WTC11 (cell line): Measurements from ENCODE around the gene RAB8B. TPM values are rescaled to one million over a fixed set of nuclear protein-coding genes. Genes with fewer than 3 reads are reported as not detected.

Experiments used
- ATAC-seq: fragments of 200-7000 bp; cut with Tn5 transposase; 2 replicates; pipeline ENCODE4 v1.10.0; 2021; ENCODE audit warnings: mild to moderate bottlenecking, moderate library complexity
- Bru-seq: library from RNA; stranded (reverse); fragments of 400-500 nt; gene quantifications from one replicate; lab custom pipeline; 2021; lab: Mats Ljungman, UMichigan
- CTCF ChIA-PET: fragments of 300-600 bp; sonication (Branson Sonifier 250); formaldehyde crosslinking; loops from one replicate; lab custom pipeline; 2021; ENCODE audit warnings: antibody characterized with exemption; lab: Charles Lee
- POLR2A ChIA-PET: fragments of 350-600 bp; sonication (Branson Sonifier 250); formaldehyde crosslinking; loops from one replicate; lab custom pipeline; 2021; ENCODE audit warnings: antibody characterized with exemption; lab: Charles Lee
- DNase-seq: peaks from one replicate; pipeline ENCODE4 v3.0.0; 2021; ENCODE audit warnings: low spot score
- H3K27ac Mint-ChIP-seq: 2 replicates; pipeline ENCODE4 v1.8.0; 2021; ENCODE audit warnings: mixed read lengths
- H3K27me3 Mint-ChIP-seq: 2 replicates; pipeline ENCODE4 v1.8.0; 2021; ENCODE audit warnings: low read depth, mild to moderate bottlenecking, moderate library complexity, mixed read lengths
- H3K36me3 Mint-ChIP-seq: 2 replicates; pipeline ENCODE4 v1.8.0; 2021; ENCODE audit warnings: mixed read lengths
- H3K4me1 Mint-ChIP-seq: 2 replicates; pipeline ENCODE4 v1.8.0; 2022; ENCODE audit warnings: mixed read lengths
- H3K4me3 Mint-ChIP-seq: 2 replicates; pipeline ENCODE4 v1.8.0; 2021; ENCODE audit warnings: mild to moderate bottlenecking, moderate library complexity, mixed read lengths
- H3K9me3 Mint-ChIP-seq: 2 replicates; pipeline ENCODE4 v1.8.0; 2021; ENCODE audit warnings: mixed read lengths
- AR ChIP-seq: fragments of 250-450 bp; sonication (Bioruptor Pico); IDR thresholded peaks from 2 replicates; pipeline ENCODE4 v1.9.0; 2021; ENCODE audit warnings: mild to moderate bottlenecking
- CBFB ChIP-seq: sonication (generic); formaldehyde crosslinking; IDR thresholded peaks from 2 replicates; pipeline ENCODE4 v1.8.1; 2022; ENCODE audit warnings: mild to moderate bottlenecking, low read depth, missing genetic modification reagents
- CREM ChIP-seq: sonication (generic); formaldehyde crosslinking; IDR thresholded peaks from 2 replicates; pipeline ENCODE4 v1.8.1; 2022; ENCODE audit warnings: mild to moderate bottlenecking, missing genetic modification reagents, moderate library complexity
- ETV6 ChIP-seq: sonication (generic); formaldehyde crosslinking; IDR thresholded peaks from 2 replicates; pipeline ENCODE4 v1.8.1; 2022; ENCODE audit warnings: mild to moderate bottlenecking, missing genetic modification reagents
- FOXP4 ChIP-seq: sonication (generic); formaldehyde crosslinking; IDR thresholded peaks from 2 replicates; pipeline ENCODE4 v1.8.0; 2022; ENCODE audit warnings: mild to moderate bottlenecking, missing genetic modification reagents
- KAT7 ChIP-seq: sonication (generic); formaldehyde crosslinking; IDR thresholded peaks from 2 replicates; pipeline ENCODE4 v1.8.1; 2023; ENCODE audit warnings: missing genetic modification reagents, mild to moderate bottlenecking, borderline replicate concordance
- NFE2L1 ChIP-seq: sonication (generic); formaldehyde crosslinking; IDR thresholded peaks from 2 replicates; pipeline ENCODE4 v1.8.1; 2023; ENCODE audit warnings: missing genetic modification reagents
- NFYB ChIP-seq: sonication (generic); formaldehyde crosslinking; conservative IDR thresholded peaks from 2 replicates; pipeline ENCODE4 v1.8.0; 2022; ENCODE audit warnings: low read depth, missing genetic modification reagents
- NR2C2 ChIP-seq: sonication (generic); formaldehyde crosslinking; IDR thresholded peaks from 2 replicates; pipeline ENCODE4 v1.8.0; 2022; ENCODE audit warnings: mild to moderate bottlenecking, missing genetic modification reagents
- RORB ChIP-seq: fragments of 250-450 bp; sonication (Bioruptor Pico); IDR thresholded peaks from 2 replicates; pipeline ENCODE4 v1.9.0; 2021; ENCODE audit warnings: mild to moderate bottlenecking
- SOX15 ChIP-seq: fragments of 250-450 bp; sonication (Bioruptor Pico); IDR thresholded peaks from 2 replicates; pipeline ENCODE4 v1.9.0; 2021; ENCODE audit warnings: mild to moderate bottlenecking
- SP1 ChIP-seq: sonication (generic); formaldehyde crosslinking; conservative IDR thresholded peaks from 2 replicates; pipeline ENCODE4 v1.8.1; 2022; ENCODE audit warnings: missing genetic modification reagents
- TCF7 ChIP-seq: sonication (generic); formaldehyde crosslinking; IDR thresholded peaks from 2 replicates; pipeline ENCODE4 v1.8.0; 2022; ENCODE audit warnings: mild to moderate bottlenecking, low read depth, missing genetic modification reagents, moderate library complexity
- ZNF121 ChIP-seq: sonication (generic); formaldehyde crosslinking; IDR thresholded peaks from 2 replicates; pipeline ENCODE4 v1.8.0; 2023; ENCODE audit warnings: missing genetic modification reagents
- ZNF423 ChIP-seq: fragments of 250-450 bp; sonication (Bioruptor Pico); IDR thresholded peaks from 2 replicates; pipeline ENCODE4 v2.1.2; 2022; ENCODE audit warnings: mild to moderate bottlenecking, moderate library complexity
- long read RNA-seq, 3 experiments: library from RNA in 1 of 3; library from capped mRNA in 1 of 3; library from polyadenylated mRNA in 1 of 3; unstranded in 2 of 3; stranded (forward) in 1 of 3; transcript quantifications; one replicate each; pipeline ENCODE4 v2.0.0, GENCODE V29; 2021
- total RNA-seq: library from RNA; stranded (reverse); gene quantifications from 3 replicates; pipeline ENCODE4 v1.2.3, GENCODE V29; 2021
- TF ChIP-seq, protein P1 (sequence below): sonication (generic); formaldehyde crosslinking; IDR thresholded peaks from 2 replicates; pipeline ENCODE4 v1.8.0; 2022; ENCODE audit warnings: mild to moderate bottlenecking, missing genetic modification reagents
- TF ChIP-seq, protein P2 (sequence below): sonication (generic); formaldehyde crosslinking; IDR thresholded peaks from 2 replicates; pipeline ENCODE4 v1.8.0; 2023; ENCODE audit warnings: mild to moderate bottlenecking, missing genetic modification reagents
- TF ChIP-seq, protein P3 (sequence below): fragments of 250-450 bp; sonication (Bioruptor Pico); conservative IDR thresholded peaks from 2 replicates; pipeline ENCODE4 v1.9.0; 2021; ENCODE audit warnings: mild to moderate bottlenecking
- TF ChIP-seq, protein P4 (sequence below): fragments of 250-450 bp; sonication (Bioruptor Pico); IDR thresholded peaks from 2 replicates; pipeline ENCODE4 v1.9.0; 2021; ENCODE audit warnings: moderate library complexity, mild to moderate bottlenecking, inconsistent platforms, borderline replicate concordance

Gene RAB8B
- 30.5 to 34.6 TPM (median 32.5 TPM) in 3 replicates for total RNA-seq
- Bru-seq, nascent RNA: percentile 73 among the genes with signal in this experiment
- long read RNA-seq, experiment 1, full-length matches to known transcripts: 153 of 197 reads
- long read RNA-seq, experiment 1, partial matches to known transcripts: 7 of 197 reads
- long read RNA-seq, experiment 1, other reads (novel, unspliced or antisense): 37 of 197 reads
- long read RNA-seq, experiment 2, full-length matches to known transcripts: 3 of 45 reads
- long read RNA-seq, experiment 2, partial matches to known transcripts: 3 of 45 reads
- long read RNA-seq, experiment 2, other reads (novel, unspliced or antisense): 39 of 45 reads
- long read RNA-seq, experiment 3, full-length matches to known transcripts: 34 of 46 reads
- long read RNA-seq, experiment 3, partial matches to known transcripts: 5 of 46 reads
- long read RNA-seq, experiment 3, other reads (novel, unspliced or antisense): 7 of 46 reads

DNA sequence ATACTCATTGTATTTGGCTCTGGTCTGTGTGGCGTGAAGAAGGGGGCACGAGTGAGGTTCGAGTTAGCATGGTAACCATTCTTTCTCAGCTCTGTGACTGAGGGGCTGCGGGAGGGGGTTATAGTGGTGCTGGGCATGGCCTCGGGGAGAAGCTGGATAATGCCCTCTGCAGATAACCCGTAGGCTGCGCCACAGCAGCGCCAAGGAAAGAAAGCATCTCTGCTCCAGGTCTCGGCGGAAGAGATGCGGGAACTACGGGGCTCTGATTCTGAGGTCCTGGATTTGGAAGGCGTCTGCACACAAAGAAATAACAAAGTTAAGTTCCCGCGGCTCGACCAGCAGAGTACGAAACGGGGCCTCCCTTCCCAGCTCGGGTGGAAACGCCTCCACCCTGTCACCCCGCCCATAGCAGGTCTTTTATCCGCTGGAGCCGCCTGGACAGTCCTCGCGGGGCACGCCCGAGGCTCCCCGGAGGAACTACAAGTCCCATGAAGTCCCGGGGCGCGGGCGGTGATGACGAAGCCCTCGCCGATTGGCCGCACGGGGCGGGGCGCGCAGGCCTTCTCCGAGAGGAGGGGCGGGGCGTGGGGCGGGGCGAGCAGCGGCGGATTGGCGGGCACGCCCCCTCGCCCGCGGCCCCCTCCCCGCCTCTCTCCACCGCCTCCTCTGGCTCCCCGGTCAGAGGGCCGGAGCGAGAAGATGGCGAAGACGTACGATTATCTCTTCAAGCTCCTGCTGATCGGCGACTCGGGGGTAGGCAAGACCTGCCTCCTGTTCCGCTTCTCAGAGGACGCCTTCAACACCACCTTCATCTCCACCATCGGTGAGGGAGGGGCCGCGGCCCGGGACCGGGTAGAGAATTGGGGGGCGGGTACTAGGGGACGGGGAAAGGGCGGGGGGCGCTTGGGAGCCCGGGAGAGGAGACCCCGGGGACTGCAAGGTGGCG, at the start of gene RAB8B:
RAB8B (plus strand) TSS at position 681 of the 946 bp plus-strand sequence; CDS start at position 700, 19 bp downstream.
- no peaks in the 10 kb centered on the region for H3K36me3 Mint-ChIP-seq
- ChIA-PET CTCF (interaction anchor here (0.8 to 1.0 kb wide), 2 partner anchors 21 to 23 kb away, joined by 3 read pairs; no protein-coding TSS in a partner anchor), POLR2A (interaction anchor here (0.9 to 1.2 kb wide), 3 partner anchors 13 to 138 kb away, joined by 3 to 4 read pairs (median 3); no protein-coding TSS in a partner anchor)
- DNase-seq: peak; percentile 99
- peak; percentile 94 for ATAC-seq
- H3K27ac Mint-ChIP-seq: peak within 1 kb of the TSS; percentile 93
- H3K9me3 Mint-ChIP-seq: no peaks in the 10 kb centered on the region
- no peaks in the 10 kb centered on the region; the same call in 1 of the 2 replicates for H3K27me3 Mint-ChIP-seq
- peaks cover 37% of the 10 kb centered on the region for H3K4me1 Mint-ChIP-seq
- peak within 1 kb of the TSS; percentile 79 for H3K4me3 Mint-ChIP-seq
- TF ChIP-seq SP1 (CRISPR knock-in tag) (peak; percentile 96), NFYB (peak; percentile 79), NR2C2 (no peak), CREM (CRISPR knock-in tag) (peak; percentile 91), FOXP4 (CRISPR knock-in tag) (peak; percentile 60; the same call in 1 of the 2 replicates), ETV6 (CRISPR knock-in tag) (peak; percentile 84), ZNF423 (CRISPR knock-in tag) (no peak)
- TF ChIP-seq, protein P1, sequence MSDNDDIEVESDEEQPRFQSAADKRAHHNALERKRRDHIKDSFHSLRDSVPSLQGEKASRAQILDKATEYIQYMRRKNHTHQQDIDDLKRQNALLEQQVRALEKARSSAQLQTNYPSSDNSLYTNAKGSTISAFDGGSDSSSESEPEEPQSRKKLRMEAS: no peak

GRCh38 chr15:63140936-63141335, 48.5 kb upstream of the RAB8B start:
- POLR2A ChIA-PET: no interaction called here
- no peak overlapping the region for H3K27ac Mint-ChIP-seq
- CTCF ChIA-PET: no interaction called here
- H3K9me3 Mint-ChIP-seq: peaks cover 11% of the 10 kb centered on the region
- no peaks in the 10 kb centered on the region for H3K27me3 Mint-ChIP-seq
- no peak for DNase-seq
- ATAC-seq: no peak
- no peak overlapping the region for H3K4me3 Mint-ChIP-seq
- H3K4me1 Mint-ChIP-seq: no peaks in the 10 kb centered on the region
- H3K36me3 Mint-ChIP-seq: no peaks in the 10 kb centered on the region
- TF ChIP-seq, protein P2, sequence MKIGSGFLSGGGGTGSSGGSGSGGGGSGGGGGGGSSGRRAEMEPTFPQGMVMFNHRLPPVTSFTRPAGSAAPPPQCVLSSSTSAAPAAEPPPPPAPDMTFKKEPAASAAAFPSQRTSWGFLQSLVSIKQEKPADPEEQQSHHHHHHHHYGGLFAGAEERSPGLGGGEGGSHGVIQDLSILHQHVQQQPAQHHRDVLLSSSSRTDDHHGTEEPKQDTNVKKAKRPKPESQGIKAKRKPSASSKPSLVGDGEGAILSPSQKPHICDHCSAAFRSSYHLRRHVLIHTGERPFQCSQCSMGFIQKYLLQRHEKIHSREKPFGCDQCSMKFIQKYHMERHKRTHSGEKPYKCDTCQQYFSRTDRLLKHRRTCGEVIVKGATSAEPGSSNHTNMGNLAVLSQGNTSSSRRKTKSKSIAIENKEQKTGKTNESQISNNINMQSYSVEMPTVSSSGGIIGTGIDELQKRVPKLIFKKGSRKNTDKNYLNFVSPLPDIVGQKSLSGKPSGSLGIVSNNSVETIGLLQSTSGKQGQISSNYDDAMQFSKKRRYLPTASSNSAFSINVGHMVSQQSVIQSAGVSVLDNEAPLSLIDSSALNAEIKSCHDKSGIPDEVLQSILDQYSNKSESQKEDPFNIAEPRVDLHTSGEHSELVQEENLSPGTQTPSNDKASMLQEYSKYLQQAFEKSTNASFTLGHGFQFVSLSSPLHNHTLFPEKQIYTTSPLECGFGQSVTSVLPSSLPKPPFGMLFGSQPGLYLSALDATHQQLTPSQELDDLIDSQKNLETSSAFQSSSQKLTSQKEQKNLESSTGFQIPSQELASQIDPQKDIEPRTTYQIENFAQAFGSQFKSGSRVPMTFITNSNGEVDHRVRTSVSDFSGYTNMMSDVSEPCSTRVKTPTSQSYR (CRISPR knock-in tag): no peak
- TF ChIP-seq KAT7 (CRISPR knock-in tag) (no peak), ZNF121 (CRISPR knock-in tag) (no peak), RORB (no peak), NR2C2 (no peak), AR (CRISPR knock-in tag) (no peak), NFE2L1 (CRISPR knock-in tag) (no peak), CBFB (CRISPR knock-in tag) (no peak), TCF7 (CRISPR knock-in tag) (no peak), SOX15 (no peak)
- TF ChIP-seq, protein P3, sequence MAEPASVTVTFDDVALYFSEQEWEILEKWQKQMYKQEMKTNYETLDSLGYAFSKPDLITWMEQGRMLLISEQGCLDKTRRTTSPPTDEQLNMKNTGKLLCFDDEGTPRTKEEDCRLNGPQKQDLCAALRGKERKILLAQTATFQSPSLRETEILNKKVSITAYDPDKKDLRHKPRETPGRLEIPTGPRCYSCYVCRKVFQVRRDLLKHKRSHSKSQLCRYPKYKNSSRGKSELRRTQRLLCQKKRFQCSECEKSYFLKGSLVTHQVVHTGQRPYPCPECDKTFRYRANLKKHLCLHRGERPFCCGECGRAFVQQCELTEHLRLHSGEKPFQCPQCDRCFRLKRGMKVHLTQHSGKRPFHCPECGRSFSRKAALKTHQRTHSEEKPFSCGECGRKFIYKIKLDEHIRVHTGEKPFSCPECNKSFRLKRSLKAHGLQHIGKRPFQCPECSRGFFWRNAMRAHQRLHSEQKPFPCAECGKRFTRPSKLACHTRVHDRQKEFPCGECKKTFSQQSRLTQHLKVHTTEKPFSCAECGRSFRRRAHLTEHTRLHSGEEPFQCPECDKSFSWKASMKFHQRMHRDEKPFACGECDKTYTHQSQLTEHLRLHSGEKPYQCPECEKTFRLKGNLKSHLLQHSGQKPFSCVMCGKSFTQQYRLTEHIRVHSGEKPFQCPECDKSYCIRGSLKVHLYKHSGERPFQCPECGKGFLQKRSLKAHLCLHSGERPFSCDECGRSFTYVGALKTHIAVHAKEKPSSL (CRISPR knock-in tag): no peak
- TF ChIP-seq, protein P4, sequence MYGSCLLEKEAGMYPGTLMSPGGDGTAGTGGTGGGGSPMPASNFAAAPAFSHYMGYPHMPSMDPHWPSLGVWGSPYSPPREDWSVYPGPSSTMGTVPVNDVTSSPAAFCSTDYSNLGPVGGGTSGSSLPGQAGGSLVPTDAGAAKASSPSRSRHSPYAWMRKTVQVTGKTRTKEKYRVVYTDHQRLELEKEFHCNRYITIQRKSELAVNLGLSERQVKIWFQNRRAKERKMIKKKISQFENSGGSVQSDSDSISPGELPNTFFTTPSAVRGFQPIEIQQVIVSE (CRISPR knock-in tag): no peak
